Measurements from ENCODE around the gene H1-8. TPM values are rescaled to one million over a fixed set of nuclear protein-coding genes. Genes with fewer than 3 reads are reported as not detected.

Gene H1-8
- total RNA-seq, 2 experiments from 2014 or later: not detected

GRCh38 chr3:129561619-129562248 is 18.8 kb downstream of the H1-8 start:
- no peak overlapping the region for H3K27ac Mint-ChIP-seq
- ATAC-seq: no peak
- peaks cover 4% of the 10 kb centered on the region for H3K4me1 Mint-ChIP-seq (ENCODE audit: low read depth)
- ChIA-PET POLR2A (no interaction called here), CTCF (no interaction called here)
- DNase-seq: no peak
- H3K9me3 Mint-ChIP-seq: no peaks in the 10 kb centered on the region
- no peaks in the 10 kb centered on the region for H3K36me3 Mint-ChIP-seq (ENCODE audit: low read depth)
- H3K27me3 Mint-ChIP-seq: no peaks in the 10 kb centered on the region
- no peak for TF ChIP-seq CTCF (IDR thresholded peaks at IDR 0.05)
- intact Hi-C loops (cut with micrococcal nuclease): no loop called here
- no peak overlapping the region for H3K4me3 Mint-ChIP-seq

GRCh38 chr3:129562803-129563202 is 19.8 kb downstream of the H1-8 start:
- no peak overlapping the region for H3K27ac Mint-ChIP-seq
- CTCF ChIA-PET: no interaction called here
- POLR2A ChIA-PET: no interaction called here
- intact Hi-C loops (cut with micrococcal nuclease): no loop called here
- no peaks in the 10 kb centered on the region for H3K36me3 Mint-ChIP-seq (ENCODE audit: low read depth)
- no peak for ATAC-seq
- H3K4me3 Mint-ChIP-seq: no peak overlapping the region
- H3K4me1 Mint-ChIP-seq (ENCODE audit: low read depth): peaks cover 4% of the 10 kb centered on the region
- H3K27me3 Mint-ChIP-seq: no peaks in the 10 kb centered on the region
- no peaks in the 10 kb centered on the region for H3K9me3 Mint-ChIP-seq
- no peak for TF ChIP-seq CTCF (IDR thresholded peaks at IDR 0.05)
- DNase-seq: no peak

- H3K9me3 Mint-ChIP-seq: no peaks in the 10 kb centered on the region
- peaks cover 1% of the 10 kb centered on the region for H3K4me1 Mint-ChIP-seq (ENCODE audit: low read depth)
- ChIA-PET CTCF (no interaction called here), POLR2A (no interaction called here)
- no peaks in the 10 kb centered on the region for H3K27me3 Mint-ChIP-seq
- no peaks in the 10 kb centered on the region for H3K36me3 Mint-ChIP-seq (ENCODE audit: low read depth)
- DNase-seq: no peak
- no peak for TF ChIP-seq CTCF (IDR thresholded peaks at IDR 0.05)
- ATAC-seq: no peak
- no peak overlapping the region for H3K27ac Mint-ChIP-seq
- no peak overlapping the region for H3K4me3 Mint-ChIP-seq
- intact Hi-C loops (cut with micrococcal nuclease): no loop called here
Measured at GRCh38 chr3:129563332-129563731, 20.4 kb downstream of the H1-8 start.

- no peaks in the 10 kb centered on the region for H3K27me3 Mint-ChIP-seq
- H3K9me3 Mint-ChIP-seq: no peaks in the 10 kb centered on the region
- no peaks in the 10 kb centered on the region for H3K4me1 Mint-ChIP-seq (ENCODE audit: low read depth)
- no peaks in the 10 kb centered on the region for H3K36me3 Mint-ChIP-seq (ENCODE audit: low read depth)
- TF ChIP-seq CTCF (IDR thresholded peaks at IDR 0.05): no peak
- no peak for ATAC-seq
- CTCF ChIA-PET: no interaction called here
- no peak overlapping the region for H3K27ac Mint-ChIP-seq
- no peak overlapping the region for H3K4me3 Mint-ChIP-seq
- DNase-seq: no peak
- POLR2A ChIA-PET: no interaction called here
- intact Hi-C loops (cut with micrococcal nuclease): no loop called here
Measured at GRCh38 chr3:129563850-129564535, 21.0 kb downstream of the H1-8 start.

GRCh38 chr3:129564981-129565644 is 22.1 kb downstream of the H1-8 start:
- H3K4me1 Mint-ChIP-seq (ENCODE audit: low read depth): no peaks in the 10 kb centered on the region
- no peaks in the 10 kb centered on the region for H3K27me3 Mint-ChIP-seq
- ChIA-PET CTCF (no interaction called here), POLR2A (interaction anchor here (0.8 kb wide), 1 partner anchor 14 kb away, joined by 3 read pairs; no protein-coding TSS in a partner anchor)
- TF ChIP-seq CTCF (IDR thresholded peaks at IDR 0.05): no peak
- ATAC-seq: no peak
- intact Hi-C loops (cut with micrococcal nuclease): no loop called here
- H3K27ac Mint-ChIP-seq: no peak overlapping the region
- H3K4me3 Mint-ChIP-seq: no peak overlapping the region
- DNase-seq: no peak
- H3K9me3 Mint-ChIP-seq: no peaks in the 10 kb centered on the region
- H3K36me3 Mint-ChIP-seq (ENCODE audit: low read depth): no peaks in the 10 kb centered on the region

All from activated CD8-positive, alpha-beta T cell treated with anti-CD3 and anti-CD28 coated beads for 36 hours (primary cell).